Central memory CD4-positive, alpha-beta T cell (primary cell): ENCODE data around the gene DNMT1.
A peak's percentile ranks its signal among the peaks of the same experiment; 100 is the strongest.
"Not testable (repeated sequence)": the region's sequence is repeated elsewhere in the genome, so short reads cannot be mapped to it uniquely, and the experiment has no call there.

ENCODE experiments used
- DNase-seq: peaks from one replicate; pipeline ENCODE4 v3.0.0; 2022
- total RNA-seq, 3 experiments: gene quantifications; one replicate each; lab custom pipeline; 2026; lab: John Stamatoyannopoulos, UW

DNMT1 gene
- 178 to 299 (median 239) reads per million in 3 experiments for total RNA-seq

DNA sequence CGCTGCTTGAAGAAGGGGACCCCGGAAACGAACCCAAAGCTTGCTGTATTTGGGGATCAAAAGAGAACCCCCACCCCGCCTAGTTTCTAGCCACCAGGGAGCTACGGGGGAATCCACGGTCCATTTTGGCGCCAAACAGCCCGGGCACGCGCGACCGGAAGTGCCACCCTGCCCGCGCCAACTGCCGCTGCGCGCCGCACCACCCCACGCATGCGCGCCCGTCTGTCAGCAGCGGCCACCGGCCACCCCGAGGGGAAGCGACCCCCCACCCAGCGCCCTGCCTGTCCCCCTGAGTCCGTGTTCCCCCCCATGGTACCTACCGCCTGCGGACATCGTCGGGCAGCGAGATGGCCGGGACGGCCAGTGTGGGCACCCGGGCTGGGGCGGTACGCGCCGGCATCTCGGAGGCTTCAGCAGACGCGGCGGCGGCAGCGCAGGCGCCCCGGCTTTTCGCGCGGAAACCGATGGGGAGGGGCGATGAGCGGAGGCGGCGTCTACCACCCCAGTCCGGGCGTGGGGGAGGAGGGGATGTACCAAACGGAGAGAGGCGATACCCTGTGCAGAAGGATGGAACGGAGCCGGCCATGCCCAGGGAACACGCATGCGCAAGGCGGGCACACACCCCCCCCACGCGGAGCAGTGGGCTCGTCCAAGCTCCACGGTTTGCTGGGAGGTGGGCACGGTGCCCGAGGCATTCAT lies at the start of gene DNMT1:
Gene DNMT1 (minus strand): TSS at position 454 of the 699 bp plus-strand sequence. CDS start 54 bp downstream, at position 400.
- peak; percentile 94 for DNase-seq

DNA sequence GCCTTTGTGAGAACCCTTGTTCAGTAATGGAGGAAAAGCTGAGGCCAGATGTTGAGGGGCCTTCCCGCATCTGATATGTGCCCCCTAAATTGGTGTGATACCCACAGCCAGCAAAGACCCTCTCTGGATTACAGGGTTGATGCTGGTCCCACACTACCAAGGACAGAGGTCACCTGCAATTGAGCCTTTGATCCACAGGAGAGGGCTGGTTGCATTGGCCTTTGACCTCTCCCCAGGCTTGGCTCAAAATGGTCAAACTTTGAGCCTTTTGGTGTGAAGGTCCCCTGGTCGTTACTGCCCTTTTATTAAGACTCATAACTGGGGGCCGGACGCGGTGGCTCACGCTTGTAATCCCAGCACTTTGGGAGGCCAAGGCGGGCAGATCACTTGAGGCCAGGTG lies 48.9 kb upstream of the DNMT1 start:
- no peak for DNase-seq

- DNase-seq = not testable (repeated sequence)
Measured at GRCh38 chr19:10241826-10242449, 47.2 kb upstream of the DNMT1 start.

GRCh38 chr19:10238172-10238783 lies 43.5 kb upstream of the DNMT1 start:
- DNase-seq = no peak

DNA sequence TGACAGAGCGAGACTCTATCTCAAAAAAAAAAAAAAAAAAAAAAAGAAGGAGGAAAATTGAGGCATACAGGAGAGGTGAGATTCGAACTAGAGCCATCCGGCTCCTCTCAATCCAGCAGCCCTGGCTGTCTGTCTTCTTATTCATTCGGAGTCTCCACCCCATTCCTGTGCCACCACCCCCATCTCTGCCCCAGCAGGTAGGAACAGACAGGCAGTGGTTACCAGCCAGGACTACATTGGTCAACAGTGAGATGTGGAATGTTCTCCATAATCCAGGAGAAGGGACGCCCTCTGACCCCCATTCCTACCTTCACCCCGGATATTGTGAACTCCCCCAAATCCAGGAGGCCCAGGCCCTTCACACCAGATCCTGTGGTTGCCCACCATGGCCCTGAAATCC lies 42.9 kb upstream of the DNMT1 start:
- no peak for DNase-seq

GRCh38 chr19:10235409-10235808 lies 40.7 kb upstream of the DNMT1 start:
- not testable (repeated sequence) for DNase-seq

DNA sequence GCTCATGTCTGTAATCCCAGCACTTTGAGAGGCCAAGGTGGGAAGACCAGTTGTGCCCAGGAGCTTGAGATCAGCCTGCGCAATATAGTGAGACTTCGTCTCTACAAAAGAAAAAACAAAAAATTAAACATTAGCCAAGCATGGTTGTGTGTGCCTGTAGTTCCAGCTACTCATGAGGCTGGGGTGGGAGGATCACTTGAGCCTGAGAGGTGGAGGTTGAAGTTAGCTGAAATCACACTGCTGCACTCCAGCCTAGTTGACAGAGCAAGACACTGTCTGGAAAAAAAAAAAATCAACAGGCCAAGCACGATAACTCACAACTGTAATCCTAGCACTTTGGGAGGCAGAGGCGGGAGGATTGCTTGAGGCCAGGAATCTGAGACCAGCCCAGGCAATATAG lies 40.2 kb upstream of the DNMT1 start:
- DNase-seq = no peak

DNA sequence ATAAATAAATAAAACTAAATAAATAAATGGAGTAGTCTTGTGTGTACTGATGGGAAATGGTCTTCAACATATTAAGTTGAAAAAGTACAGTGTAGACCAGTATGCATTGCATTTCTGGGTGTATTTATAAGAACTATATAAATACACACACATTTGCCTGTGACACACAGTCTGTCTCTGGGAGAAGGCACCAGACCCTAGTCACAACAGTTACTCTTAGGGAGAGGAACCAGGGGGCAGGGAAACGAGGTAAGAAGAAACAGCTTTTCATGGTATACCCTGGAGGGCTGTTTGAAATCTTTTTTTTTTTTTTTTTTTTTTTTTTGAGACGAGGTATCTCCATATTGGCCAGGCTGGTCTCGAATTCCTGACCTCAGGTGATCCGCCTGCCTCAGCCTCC lies 39.2 kb upstream of the DNMT1 start:
- no peak for DNase-seq

- DNase-seq = no peak
Measured at GRCh38 chr19:10231612-10232228, 37.0 kb upstream of the DNMT1 start.

GRCh38 chr19:10230861-10231611 lies 36.3 kb upstream of the DNMT1 start, which contains the start of gene S1PR2:
Gene S1PR2 (minus strand): TSS chr19:10231331. CDS start chr19:10224905, 6,426 bp downstream.
- DNase-seq = peak; percentile 69

GRCh38 chr19:10230173-10230860 lies 35.6 kb upstream of the DNMT1 start:
- DNase-seq = peak; percentile 71

GRCh38 chr19:10228920-10229319 lies 34.2 kb upstream of the DNMT1 start:
- peak; percentile 47 for DNase-seq

DNA sequence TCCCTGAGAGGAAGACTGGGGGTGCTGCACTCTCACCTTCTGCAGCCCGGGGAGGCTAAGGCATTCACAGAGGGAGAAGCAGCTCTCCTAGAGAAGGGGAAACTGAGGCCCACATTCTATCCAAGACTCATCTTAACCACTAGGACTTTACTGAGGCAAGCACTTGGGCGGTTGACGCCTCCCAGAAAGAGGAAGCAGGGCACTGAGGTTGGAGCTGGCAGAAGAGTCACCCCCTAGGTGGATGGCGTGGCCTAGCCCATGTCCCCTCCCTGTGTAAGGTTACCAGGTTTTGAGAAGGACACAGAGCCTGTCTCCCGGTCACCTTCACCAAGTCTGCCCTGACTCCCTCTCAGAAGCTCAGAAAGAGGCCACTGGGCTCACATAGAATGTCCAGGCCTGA lies 33.6 kb upstream of the DNMT1 start:
- DNase-seq = no peak

DNA sequence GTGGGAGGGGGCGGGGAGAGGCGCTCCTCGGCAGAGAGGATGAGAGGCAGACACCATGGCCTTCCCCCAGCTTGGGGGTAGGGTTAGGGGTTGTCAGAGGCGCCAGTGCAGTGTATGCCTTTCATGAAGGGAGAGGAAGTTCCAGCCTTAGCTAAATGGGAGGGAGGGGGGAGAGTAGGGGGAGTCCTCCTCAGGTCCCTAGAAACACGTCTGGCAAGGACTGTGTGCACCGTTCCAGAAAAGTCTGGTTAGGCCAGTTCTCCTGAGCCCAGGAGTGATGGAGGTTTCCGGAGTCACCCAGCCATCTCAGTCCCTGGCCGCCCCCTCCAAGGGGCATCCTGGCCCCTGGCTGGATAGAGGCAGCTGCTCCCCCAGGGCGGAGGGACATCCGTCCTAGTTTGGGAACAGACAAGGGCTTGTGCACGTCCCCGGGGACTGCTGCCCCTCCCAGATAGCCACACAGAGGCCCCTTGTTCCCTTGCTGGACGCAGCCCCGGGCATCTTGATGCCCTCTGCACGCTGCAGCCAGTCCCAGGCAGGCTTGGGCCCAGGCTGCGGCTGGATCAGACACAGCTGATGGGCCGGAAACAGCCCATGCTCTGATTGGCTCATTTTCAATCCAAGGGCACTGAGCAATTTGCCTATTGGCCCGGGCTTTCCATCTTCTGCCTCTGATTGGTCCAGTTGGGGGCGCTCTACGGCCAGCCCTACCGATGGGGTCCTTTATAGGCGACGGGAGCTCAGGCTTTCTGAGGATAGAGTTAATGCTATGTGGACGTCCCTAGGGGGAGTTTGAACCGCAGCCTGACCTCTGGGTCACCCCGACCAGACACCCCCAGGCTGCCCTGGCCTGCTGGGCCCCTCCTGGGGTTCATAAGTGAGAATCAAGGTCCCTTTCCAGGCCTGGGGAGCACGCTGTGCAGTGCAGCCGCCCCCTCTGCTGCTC lies 32.5 kb upstream of the DNMT1 start:
- DNase-seq = no peak

GRCh38 chr19:10226376-10227025 lies 31.7 kb upstream of the DNMT1 start:
- no peak for DNase-seq

GRCh38 chr19:10226021-10226375 lies 31.2 kb upstream of the DNMT1 start:
- DNase-seq = no peak

DNA sequence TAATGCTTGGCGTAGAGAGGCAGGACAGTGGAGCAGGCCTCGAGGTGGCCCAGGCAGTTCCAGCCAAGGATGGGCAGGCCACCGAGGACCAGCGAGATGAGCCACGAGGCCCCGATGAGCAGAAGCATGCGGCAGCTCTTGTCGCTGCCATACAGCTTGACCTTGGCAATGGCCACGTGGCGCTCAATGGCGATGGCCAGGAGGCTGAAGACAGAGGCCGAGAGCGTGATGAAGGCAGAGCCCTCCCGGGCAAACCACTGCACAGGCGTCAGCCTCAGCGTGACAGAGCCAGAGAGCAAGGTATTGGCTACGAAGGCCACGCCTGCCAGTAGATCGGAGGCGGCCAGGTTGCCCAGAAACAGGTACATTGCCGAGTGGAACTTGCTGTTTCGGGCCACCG lies 29.6 kb upstream of the DNMT1 start:
- no peak for DNase-seq

DNA sequence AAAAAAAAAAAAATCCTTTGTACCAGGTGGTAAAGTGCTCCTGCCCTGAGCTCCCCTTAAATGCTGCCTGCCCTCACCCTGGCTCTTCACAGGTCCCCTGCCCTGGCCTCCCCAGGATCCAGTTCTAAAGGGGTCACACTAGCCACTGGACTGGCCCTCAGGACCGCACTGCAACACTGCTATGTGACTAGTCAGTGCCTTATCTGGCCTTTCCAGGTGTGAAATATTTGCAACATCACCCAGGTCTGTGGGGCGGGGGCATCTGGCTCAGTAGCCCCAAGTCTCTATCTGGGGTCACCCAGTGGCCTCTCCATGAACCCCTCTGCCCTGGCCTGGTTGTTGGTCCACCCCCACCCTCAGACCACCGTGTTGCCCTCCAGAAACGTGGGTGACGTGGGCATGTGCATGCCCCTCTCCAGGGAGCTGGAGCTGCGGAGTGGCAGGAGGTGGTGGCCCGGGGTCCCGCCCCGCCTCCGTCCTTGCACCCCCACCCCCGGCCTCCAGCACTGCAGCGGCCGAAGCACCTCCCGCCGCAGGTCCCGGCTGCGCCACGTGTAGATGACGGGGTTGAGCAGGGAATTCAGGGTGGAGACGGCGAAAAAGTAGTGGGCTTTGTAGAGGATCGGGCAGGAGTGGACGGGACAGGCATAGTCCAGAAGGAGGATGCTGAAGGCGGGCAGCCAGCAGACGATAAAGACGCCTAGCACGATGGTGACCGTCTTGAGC lies 28.9 kb upstream of the DNMT1 start:
- no peak for DNase-seq

GRCh38 chr19:10222201-10222890 lies 27.6 kb upstream of the DNMT1 start:
- DNase-seq = no peak
